Measurements from ENCODE around the gene SERTAD3.
"Not testable (repeated sequence)": the region's sequence is repeated elsewhere in the genome, so short reads cannot be mapped to it uniquely, and the experiment has no call there.

Gene SERTAD3

GRCh38 chr19:40441719-40442253, 2.3 kb downstream of the SERTAD3 start:
- Histone ChIP-seq H3K27ac (peak overlapping the region; percentile 90), H3K9me3 (ENCODE audit: low read depth, low read length) (no peaks in the 10 kb centered on the region), H3K4me3 (peak overlapping the region; percentile 100), H3K36me3 (ENCODE audit: insufficient read depth, low read length) (peaks cover 21% of the 10 kb centered on the region), H3K9ac (ENCODE audit: insufficient read length) (peak overlapping the region; percentile 87)
- no peak for TF ChIP-seq EZH2 (IDR thresholded peaks at IDR 0.05)
- TF ChIP-seq POLR2AphosphoS5 (IDR thresholded peaks at IDR 0.05; ENCODE audit: borderline replicate concordance, low read depth, low read length), result no peak
- no peak for TF ChIP-seq FOXP2 (optimal IDR thresholded peaks at IDR 0.05; ENCODE audit: control extremely low read depth, extremely low read length, insufficient read depth)
- no peak for DNase-seq (ENCODE audit: low read depth, low spot score)

DNA sequence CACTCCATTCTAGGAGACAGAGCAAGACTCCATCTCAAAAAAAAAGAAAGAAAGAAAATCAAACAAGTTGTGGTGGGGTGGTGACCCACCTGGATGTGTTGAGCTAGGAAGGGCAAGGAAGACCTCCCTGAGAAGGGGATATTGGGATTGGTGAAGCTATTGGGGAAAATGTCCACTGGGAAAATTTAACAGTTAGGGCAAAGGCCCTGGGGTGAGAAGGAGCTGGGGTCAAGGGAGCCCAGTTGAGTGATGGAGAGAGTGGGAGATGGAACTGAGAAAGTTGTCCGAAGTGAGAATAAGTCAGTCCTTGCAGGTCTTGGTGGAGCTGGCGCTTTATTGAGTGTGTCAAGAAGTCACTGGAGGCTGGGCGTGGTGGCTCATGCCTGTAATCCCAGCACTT, 5.9 kb downstream of the SERTAD3 start:
- DNase-seq (ENCODE audit: low read depth, low spot score), result no peak
- no peak overlapping the region for H3K4me3 ChIP-seq
- no peak overlapping the region for H3K27ac ChIP-seq
- no peak overlapping the region for H3K9ac ChIP-seq (ENCODE audit: insufficient read length)
- H3K9me3 ChIP-seq (ENCODE audit: low read depth, low read length), result no peaks in the 10 kb centered on the region
- H3K36me3 ChIP-seq (ENCODE audit: insufficient read depth, low read length), result peaks cover 21% of the 10 kb centered on the region
- TF ChIP-seq POLR2AphosphoS5 (IDR thresholded peaks at IDR 0.05; ENCODE audit: borderline replicate concordance, low read depth, low read length), result no peak
- no peak for TF ChIP-seq FOXP2 (optimal IDR thresholded peaks at IDR 0.05; ENCODE audit: control extremely low read depth, extremely low read length, insufficient read depth)
- no peak for TF ChIP-seq EZH2 (IDR thresholded peaks at IDR 0.05)

DNA sequence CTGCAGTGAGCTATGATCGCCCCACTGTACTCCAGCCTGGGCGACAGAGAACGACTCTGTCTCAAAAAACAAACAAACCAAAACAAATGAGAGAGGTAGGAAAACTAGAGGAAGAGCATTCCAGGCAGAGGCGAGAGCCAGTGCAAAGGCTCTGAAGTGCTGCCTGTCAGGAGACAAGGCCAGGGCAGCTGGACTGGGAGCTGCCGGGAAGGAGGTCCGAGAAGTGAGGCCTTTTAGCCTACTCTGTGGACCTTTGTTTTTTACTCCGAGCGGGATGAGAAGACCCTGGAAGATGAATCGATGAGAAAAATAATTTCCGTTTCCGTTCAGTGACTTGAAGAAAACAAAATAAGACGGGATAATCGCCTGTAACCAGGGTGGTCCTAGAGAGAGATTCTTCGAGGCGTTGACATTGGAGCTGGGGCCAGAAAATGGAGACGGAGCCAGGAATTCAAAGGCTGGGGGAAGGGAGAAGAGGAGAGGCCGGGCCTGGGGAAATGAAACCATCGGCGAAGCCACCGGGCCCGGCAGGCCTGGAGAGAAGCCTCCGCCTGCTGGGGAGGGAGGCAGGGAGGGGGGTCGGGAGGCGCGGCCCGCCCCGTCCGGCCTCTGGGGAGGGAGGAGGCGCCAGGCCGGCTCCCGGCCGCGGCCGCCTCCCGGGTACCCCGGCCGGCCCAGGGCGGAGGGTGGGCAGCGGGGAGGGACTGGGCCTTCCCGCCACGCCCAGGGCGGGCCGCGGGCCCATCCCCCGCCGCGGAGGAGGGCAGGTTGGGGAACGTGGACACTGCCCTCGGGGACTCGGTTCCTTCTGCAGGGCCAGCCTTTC, 10.5 kb downstream of the SERTAD3 start:
- peak overlapping the region; percentile 78 for H3K27ac ChIP-seq
- no peaks in the 10 kb centered on the region for H3K9me3 ChIP-seq (ENCODE audit: low read depth, low read length)
- 0 out of 2 replicates have a peak overlapping the region, but pooled peaks have one; percentile 4 for H3K4me3 ChIP-seq
- H3K9ac ChIP-seq (ENCODE audit: insufficient read length), result peak overlapping the region; percentile 62
- DNase-seq (ENCODE audit: low read depth, low spot score), result no peak
- TF ChIP-seq POLR2AphosphoS5 (IDR thresholded peaks at IDR 0.05; ENCODE audit: borderline replicate concordance, low read depth, low read length), result no peak
- no peak for TF ChIP-seq EZH2 (IDR thresholded peaks at IDR 0.05)
- TF ChIP-seq FOXP2 (optimal IDR thresholded peaks at IDR 0.05; ENCODE audit: control extremely low read depth, extremely low read length, insufficient read depth), result no peak
- no peaks in the 10 kb centered on the region for H3K36me3 ChIP-seq (ENCODE audit: insufficient read depth, low read length)

- not testable (repeated sequence) for H3K4me3 ChIP-seq; H3K9me3 ChIP-seq (ENCODE audit: low read depth, low read length); DNase-seq (ENCODE audit: low read depth, low spot score); H3K9ac ChIP-seq (ENCODE audit: insufficient read length); H3K36me3 ChIP-seq (ENCODE audit: insufficient read depth, low read length)
- peak overlapping the region; percentile 78; the same call in 1 of the 2 replicates for H3K27ac ChIP-seq
Observed at GRCh38 chr19:40432760-40433159, 11.4 kb downstream of the SERTAD3 start.

DNA sequence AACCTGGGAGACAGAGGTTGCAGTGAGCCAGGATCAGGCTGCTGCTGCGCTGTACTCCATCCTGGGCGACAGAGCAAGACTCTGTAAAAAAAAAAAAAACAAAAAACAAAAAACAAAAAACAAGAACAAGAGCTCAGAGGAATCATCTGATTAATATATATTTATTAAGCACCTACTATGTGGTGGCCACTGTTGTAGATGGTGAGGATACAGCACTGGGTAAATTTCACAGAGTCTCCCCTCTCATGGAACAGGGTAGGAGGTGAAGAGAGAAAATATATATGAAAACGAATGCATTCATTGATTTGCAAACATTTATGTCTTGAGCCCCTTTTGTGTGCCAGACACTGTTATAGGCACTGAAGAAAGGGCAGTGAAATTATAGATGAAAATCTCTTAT, 12.4 kb downstream of the SERTAD3 start:
- no peak overlapping the region for H3K27ac ChIP-seq
- H3K36me3 ChIP-seq (ENCODE audit: insufficient read depth, low read length), result no peaks in the 10 kb centered on the region
- TF ChIP-seq FOXP2 (optimal IDR thresholded peaks at IDR 0.05; ENCODE audit: control extremely low read depth, extremely low read length, insufficient read depth), result no peak
- no peak for TF ChIP-seq POLR2AphosphoS5 (IDR thresholded peaks at IDR 0.05; ENCODE audit: borderline replicate concordance, low read depth, low read length)
- no peak for TF ChIP-seq EZH2 (IDR thresholded peaks at IDR 0.05)
- no peak overlapping the region for H3K9ac ChIP-seq (ENCODE audit: insufficient read length)
- H3K9me3 ChIP-seq (ENCODE audit: low read depth, low read length), result no peaks in the 10 kb centered on the region
- DNase-seq (ENCODE audit: low read depth, low spot score), result no peak
- H3K4me3 ChIP-seq, result no peak overlapping the region

- DNase-seq (ENCODE audit: low read depth, low spot score); H3K27ac ChIP-seq; H3K9me3 ChIP-seq (ENCODE audit: low read depth, low read length); H3K9ac ChIP-seq (ENCODE audit: insufficient read length); H3K36me3 ChIP-seq (ENCODE audit: insufficient read depth, low read length); H3K4me3 ChIP-seq: not testable (repeated sequence)
Observed at GRCh38 chr19:40430242-40430641, 13.9 kb downstream of the SERTAD3 start.

- H3K9ac ChIP-seq (ENCODE audit: insufficient read length); H3K4me3 ChIP-seq; DNase-seq (ENCODE audit: low read depth, low spot score); H3K9me3 ChIP-seq (ENCODE audit: low read depth, low read length); H3K27ac ChIP-seq; H3K36me3 ChIP-seq (ENCODE audit: insufficient read depth, low read length): not testable (repeated sequence)
Observed at GRCh38 chr19:40428197-40428596, 15.9 kb downstream of the SERTAD3 start.

DNA sequence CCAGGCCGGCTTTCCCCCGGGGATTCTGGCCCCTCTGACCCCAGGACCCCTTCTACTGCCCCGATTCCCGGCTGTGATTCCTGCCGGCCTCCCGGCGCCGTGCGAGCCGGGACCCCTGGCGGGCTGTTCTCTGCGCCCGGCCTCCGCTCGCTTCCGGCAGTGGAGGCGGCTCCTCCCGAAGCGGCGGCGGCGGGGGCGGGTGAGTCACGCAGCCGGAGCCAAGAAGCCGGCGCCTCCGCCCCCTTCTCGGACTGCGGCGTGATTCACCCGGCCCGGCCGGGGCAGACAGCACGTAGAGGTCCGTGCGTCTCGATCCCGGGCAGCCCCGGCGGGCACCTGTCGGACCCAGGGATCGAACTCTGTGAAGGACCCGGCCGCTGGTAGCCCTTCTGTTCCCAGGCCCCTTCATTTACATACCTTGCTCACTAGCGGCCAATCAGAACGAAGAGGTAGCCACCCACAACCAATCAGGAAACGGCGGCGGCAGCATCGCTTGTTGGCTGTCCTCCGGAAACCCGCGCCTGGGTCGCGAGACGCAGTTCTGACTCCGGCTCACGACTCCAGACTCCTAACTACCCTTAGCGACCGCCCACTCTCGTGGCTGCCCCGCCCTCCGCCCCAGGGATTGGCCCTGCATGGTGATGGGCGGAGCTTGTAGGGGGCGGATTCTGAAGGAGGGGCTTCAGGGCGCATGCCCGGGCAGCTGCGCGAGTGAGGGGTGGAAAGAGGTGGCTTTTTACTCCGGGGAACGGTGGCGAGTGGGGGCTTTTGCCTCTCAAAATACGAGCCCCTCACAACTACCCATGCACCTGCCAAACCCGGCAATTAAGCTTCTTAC, 18.5 kb downstream of the SERTAD3 start, which contains the start of gene SERTAD1:
TSS of gene SERTAD1 (minus strand) at position 543 of the 838 bp plus-strand sequence. CDS start 2,446 bp downstream, outside the sequence.
- Histone ChIP-seq H3K36me3 (ENCODE audit: insufficient read depth, low read length) (peaks cover 6% of the 10 kb centered on the region; the same call in 1 of the 2 replicates), H3K9me3 (ENCODE audit: low read depth, low read length) (no peaks in the 10 kb centered on the region), H3K4me3 (peak within 1 kb of the TSS; percentile 92), H3K9ac (ENCODE audit: insufficient read length) (peak within 1 kb of the TSS; percentile 80), H3K27ac (peak within 1 kb of the TSS; percentile 78; the same call in 1 of the 2 replicates)
- DNase-seq (ENCODE audit: low read depth, low spot score), result peak; percentile 92
- no peak for TF ChIP-seq FOXP2 (optimal IDR thresholded peaks at IDR 0.05; ENCODE audit: control extremely low read depth, extremely low read length, insufficient read depth)
- no peak for TF ChIP-seq EZH2 (IDR thresholded peaks at IDR 0.05)
- TF ChIP-seq POLR2AphosphoS5 (IDR thresholded peaks at IDR 0.05; ENCODE audit: borderline replicate concordance, low read depth, low read length), result peak; percentile 98

Measured in SK-N-MC (cell line).